Vagina (tissue), 2 donors: ENCODE data around the gene PTGER3.

Source experiments
- POLR2A ChIP-seq, 2 donors: fragments of 450-650 bp; IDR thresholded peaks; one replicate each; pipeline ENCODE4 v1.6.1; 2017; ENCODE audit warnings: antibody characterized with exemption in 2 of 2, mild to moderate bottlenecking in 2 of 2, moderate library complexity in 2 of 2
- TF ChIP-seq, protein P1 (sequence below), 3 experiments: fragments of 450-650 bp in 2 of 3; fragments of 200-600 bp in 1 of 3; sonication (generic) in 1 of 3; IDR thresholded peaks; one replicate each; pipeline ENCODE4 v1.5.1; 2017 to 2019; ENCODE audit warnings: antibody characterized with exemption in 3 of 3, mild to moderate bottlenecking in 2 of 3, moderate library complexity in 2 of 3

DNA sequence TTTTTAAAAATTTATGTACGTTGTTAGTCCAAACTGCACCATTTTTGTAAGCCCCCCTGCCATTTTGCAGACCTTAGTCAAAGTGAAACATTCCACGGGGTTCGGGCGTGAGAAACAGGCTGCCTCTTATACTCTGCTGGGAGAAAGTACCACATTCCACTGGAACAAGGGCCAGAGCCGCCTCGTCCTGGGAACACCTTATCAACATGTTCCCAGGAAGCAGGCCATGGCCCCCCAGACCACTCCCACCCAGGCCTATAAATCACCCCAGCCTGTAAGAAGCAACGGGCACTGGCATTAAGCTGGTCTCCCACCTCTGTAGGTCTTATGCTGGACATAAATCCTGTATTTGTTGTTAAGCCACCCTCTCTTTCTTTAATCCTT, 34.1 kb upstream of the PTGER3 start:
- TF ChIP-seq POLR2A (IDR thresholded peaks at IDR 0.05) = no peak
- TF ChIP-seq, protein P1, sequence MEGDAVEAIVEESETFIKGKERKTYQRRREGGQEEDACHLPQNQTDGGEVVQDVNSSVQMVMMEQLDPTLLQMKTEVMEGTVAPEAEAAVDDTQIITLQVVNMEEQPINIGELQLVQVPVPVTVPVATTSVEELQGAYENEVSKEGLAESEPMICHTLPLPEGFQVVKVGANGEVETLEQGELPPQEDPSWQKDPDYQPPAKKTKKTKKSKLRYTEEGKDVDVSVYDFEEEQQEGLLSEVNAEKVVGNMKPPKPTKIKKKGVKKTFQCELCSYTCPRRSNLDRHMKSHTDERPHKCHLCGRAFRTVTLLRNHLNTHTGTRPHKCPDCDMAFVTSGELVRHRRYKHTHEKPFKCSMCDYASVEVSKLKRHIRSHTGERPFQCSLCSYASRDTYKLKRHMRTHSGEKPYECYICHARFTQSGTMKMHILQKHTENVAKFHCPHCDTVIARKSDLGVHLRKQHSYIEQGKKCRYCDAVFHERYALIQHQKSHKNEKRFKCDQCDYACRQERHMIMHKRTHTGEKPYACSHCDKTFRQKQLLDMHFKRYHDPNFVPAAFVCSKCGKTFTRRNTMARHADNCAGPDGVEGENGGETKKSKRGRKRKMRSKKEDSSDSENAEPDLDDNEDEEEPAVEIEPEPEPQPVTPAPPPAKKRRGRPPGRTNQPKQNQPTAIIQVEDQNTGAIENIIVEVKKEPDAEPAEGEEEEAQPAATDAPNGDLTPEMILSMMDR (IDR thresholded peaks at IDR 0.05) = no peak
